ENCODE data around the gene ALPK3. TPM values are rescaled to one million over a fixed set of nuclear protein-coding genes. Genes with fewer than 3 reads are reported as not detected.

ALPK3 gene
- total RNA-seq, 1 donor from 2014 or later: 10.8 TPM

- Mint-ChIP-seq H3K36me3 (peaks cover 3% of the 10 kb centered on the region), H3K27ac (no peak overlapping the region), H3K27me3 (no peaks in the 10 kb centered on the region), H3K4me3 (no peak overlapping the region), H3K4me1 (ENCODE audit: unreplicated experiment) (no peaks in the 10 kb centered on the region), H3K9me3 (no peaks in the 10 kb centered on the region)
- no peak for DNase-seq (ENCODE audit: extremely low spot score, unreplicated experiment)
- TF ChIP-seq CTCF (conservative IDR thresholded peaks at IDR 0.05): no peak
Observed at GRCh38 chr15:84868037-84868880, 51.1 kb downstream of the ALPK3 start.

- Mint-ChIP-seq H3K4me3 (no peak overlapping the region), H3K9me3 (no peaks in the 10 kb centered on the region), H3K36me3 (peaks cover 3% of the 10 kb centered on the region), H3K27me3 (no peaks in the 10 kb centered on the region), H3K27ac (no peak overlapping the region), H3K4me1 (ENCODE audit: unreplicated experiment) (peaks cover 5% of the 10 kb centered on the region)
- TF ChIP-seq CTCF (conservative IDR thresholded peaks at IDR 0.05): no peak
- no peak for DNase-seq (ENCODE audit: extremely low spot score, unreplicated experiment)
Observed at GRCh38 chr15:84869510-84869909, 52.4 kb downstream of the ALPK3 start.

- no peaks in the 10 kb centered on the region for H3K9me3 Mint-ChIP-seq
- H3K4me3 Mint-ChIP-seq: no peak overlapping the region
- H3K4me1 Mint-ChIP-seq (ENCODE audit: unreplicated experiment): peaks cover 13% of the 10 kb centered on the region
- no peak for TF ChIP-seq CTCF (conservative IDR thresholded peaks at IDR 0.05)
- peaks cover 3% of the 10 kb centered on the region for H3K36me3 Mint-ChIP-seq
- no peaks in the 10 kb centered on the region for H3K27me3 Mint-ChIP-seq
- H3K27ac Mint-ChIP-seq: no peak overlapping the region
- DNase-seq (ENCODE audit: extremely low spot score, unreplicated experiment): no peak
Observed at GRCh38 chr15:84871428-84871985, 54.4 kb downstream of the ALPK3 start.

- no peaks in the 10 kb centered on the region for H3K9me3 Mint-ChIP-seq
- H3K4me1 Mint-ChIP-seq (ENCODE audit: unreplicated experiment): peaks cover 13% of the 10 kb centered on the region
- peaks cover 3% of the 10 kb centered on the region for H3K36me3 Mint-ChIP-seq
- no peak for DNase-seq (ENCODE audit: extremely low spot score, unreplicated experiment)
- no peak for TF ChIP-seq CTCF (conservative IDR thresholded peaks at IDR 0.05)
- no peaks in the 10 kb centered on the region for H3K27me3 Mint-ChIP-seq
- no peak overlapping the region for H3K27ac Mint-ChIP-seq
- H3K4me3 Mint-ChIP-seq: no peak overlapping the region
Observed at GRCh38 chr15:84872009-84872910, 55.1 kb downstream of the ALPK3 start.

GRCh38 chr15:84873997-84874396 lies 56.8 kb downstream of the ALPK3 start:
- H3K36me3 Mint-ChIP-seq: peaks cover 3% of the 10 kb centered on the region
- no peaks in the 10 kb centered on the region for H3K9me3 Mint-ChIP-seq
- TF ChIP-seq CTCF (conservative IDR thresholded peaks at IDR 0.05): no peak
- no peak overlapping the region for H3K27ac Mint-ChIP-seq
- H3K4me1 Mint-ChIP-seq (ENCODE audit: unreplicated experiment): peaks cover 13% of the 10 kb centered on the region
- no peaks in the 10 kb centered on the region for H3K27me3 Mint-ChIP-seq
- no peak overlapping the region for H3K4me3 Mint-ChIP-seq
- DNase-seq (ENCODE audit: extremely low spot score, unreplicated experiment): no peak

Measured in type B pancreatic cell (in vitro differentiated cells).